D341Med (cell line): ENCODE results near the gene AK9.
"Not testable (repeated sequence)": the region's sequence is repeated elsewhere in the genome, so short reads cannot be mapped to it uniquely, and the experiment has no call there.

ENCODE experiments used
- DNase-seq: peaks from one replicate; pipeline ENCODE4 v3.0.0; 2012; ENCODE audit warnings: low spot score

Gene AK9

DNA sequence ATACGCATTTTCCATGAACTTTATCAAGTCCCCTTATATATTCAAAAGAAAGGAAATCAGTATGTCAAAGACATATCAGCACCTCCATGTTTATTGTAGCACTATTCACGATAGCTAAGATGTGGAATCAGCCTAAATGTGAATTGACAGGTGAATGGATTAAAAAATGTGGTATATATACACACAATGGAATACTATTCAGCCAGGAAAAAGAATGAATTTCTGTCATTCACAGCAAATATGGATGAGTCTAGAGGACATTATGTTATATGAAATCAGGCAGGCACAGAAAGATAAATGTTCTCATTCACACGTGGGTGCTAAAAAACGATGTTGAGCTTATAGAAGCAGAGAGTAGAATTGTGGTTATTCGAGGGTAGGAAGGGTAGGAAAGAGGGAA is 5.4 kb upstream of the AK9 start:
- DNase-seq = no peak

DNA sequence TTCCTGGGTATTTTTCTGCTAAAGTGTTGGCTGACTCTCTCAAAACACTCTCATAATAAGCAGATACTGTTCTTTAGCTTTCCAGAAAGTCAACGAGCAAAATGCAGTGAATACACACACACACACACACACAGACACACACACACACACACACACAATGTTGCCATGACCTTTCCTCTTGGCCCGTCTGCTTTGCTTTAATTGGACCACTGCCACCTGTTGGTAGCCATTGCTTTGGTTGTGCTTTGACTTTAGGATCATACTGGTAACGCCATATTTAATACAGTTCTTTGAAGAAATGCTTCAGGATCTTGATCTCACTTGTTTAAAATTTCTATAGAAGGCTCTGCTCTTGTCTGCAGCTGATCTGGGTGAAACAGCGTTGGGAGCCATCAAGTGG is 4.5 kb upstream of the AK9 start:
- DNase-seq = no peak

DNA sequence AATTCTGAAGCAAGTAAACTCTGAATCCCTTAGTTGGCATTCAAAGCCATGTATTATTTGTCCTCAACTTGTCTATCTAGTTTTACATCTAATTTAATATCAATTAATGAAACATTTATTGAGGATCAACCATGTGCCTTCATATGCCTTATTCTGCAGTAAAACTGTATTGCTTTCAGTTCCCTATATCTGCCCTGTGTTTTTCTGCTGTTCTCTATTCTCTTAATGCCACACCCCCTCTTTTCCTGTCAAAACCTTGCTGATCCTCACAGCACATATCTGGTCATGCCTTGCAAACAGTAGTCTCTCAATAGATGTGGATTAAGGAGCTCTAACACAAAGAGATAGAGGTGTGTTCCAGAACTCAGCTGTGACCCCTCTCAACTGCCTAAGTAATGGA is 2.1 kb upstream of the AK9 start:
- DNase-seq = no peak

DNA sequence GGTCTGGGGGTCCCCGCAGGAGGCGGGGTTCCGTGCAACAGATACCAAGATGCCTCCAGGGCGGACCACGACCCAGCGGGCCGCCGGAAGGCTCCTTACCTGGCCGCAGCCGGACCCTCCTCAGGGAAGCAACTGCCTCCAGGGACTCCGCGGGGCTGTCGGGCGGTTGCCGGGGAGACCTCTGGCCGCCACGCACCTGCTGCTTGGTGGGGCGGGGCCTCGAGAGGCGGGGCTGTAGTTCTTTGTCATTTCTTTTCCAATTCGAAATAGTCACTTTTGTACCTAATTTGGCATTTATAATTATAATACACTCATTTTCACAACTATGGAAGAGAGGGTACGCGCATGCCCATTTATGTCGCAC is 647 bp downstream of the AK9 start:
- peak; percentile 80 for DNase-seq

DNA sequence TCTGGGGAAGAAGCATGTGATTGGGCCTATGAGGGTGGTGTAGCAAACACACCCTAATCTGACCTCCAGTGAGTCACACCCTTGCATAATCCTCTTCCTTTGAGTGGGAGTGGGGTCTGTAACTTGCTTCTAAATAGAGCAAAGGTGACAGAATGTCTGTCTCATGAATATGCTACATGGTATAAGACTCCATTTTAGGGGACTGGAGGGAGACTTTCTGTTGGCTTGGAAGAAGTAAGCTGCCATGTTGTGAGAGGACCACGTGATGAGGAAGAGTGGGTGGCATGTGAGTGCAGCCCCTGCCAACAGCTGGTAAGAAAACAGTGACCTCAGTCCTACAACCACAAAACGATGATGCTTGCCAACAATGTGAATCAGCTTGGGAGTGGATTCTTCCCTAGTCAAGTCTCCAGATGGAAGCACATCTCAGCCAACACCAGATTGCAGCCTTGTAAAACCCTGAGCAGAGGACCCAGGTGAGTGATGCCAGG is 3.7 kb downstream of the AK9 start:
- no peak for DNase-seq

DNA sequence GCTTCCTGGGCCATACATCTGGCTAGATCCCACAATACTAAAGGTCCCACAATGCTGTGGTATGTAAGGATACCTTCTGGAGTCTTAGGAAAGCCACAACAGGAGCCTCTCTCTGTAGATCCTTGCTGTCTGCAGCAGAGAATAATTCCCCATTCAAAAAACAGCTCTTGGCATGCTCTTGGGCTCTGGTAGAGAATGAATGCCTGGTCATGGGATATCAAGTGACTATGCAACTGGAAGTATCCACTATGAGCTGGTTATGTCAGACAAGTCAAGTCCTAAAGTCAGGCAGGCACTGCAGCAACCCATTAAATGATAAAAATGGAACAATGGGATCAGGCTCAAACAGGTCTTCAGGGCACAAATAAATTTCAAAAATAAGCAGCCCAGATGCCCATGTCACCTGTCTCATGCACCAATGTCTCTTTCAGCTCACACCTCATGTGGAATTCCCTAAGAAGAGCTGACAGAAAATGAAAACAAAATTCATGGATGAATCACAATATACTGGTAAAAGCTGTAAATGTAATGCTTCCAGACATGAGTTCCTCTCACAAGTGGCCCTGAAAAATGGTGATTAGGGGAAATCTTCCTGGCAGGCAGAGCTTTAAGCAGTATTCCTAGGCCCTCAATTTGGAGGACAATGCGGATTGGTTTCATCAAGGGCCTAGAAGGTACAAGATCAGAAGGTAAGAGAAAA is 4.3 kb downstream of the AK9 start:
- DNase-seq = no peak

DNA sequence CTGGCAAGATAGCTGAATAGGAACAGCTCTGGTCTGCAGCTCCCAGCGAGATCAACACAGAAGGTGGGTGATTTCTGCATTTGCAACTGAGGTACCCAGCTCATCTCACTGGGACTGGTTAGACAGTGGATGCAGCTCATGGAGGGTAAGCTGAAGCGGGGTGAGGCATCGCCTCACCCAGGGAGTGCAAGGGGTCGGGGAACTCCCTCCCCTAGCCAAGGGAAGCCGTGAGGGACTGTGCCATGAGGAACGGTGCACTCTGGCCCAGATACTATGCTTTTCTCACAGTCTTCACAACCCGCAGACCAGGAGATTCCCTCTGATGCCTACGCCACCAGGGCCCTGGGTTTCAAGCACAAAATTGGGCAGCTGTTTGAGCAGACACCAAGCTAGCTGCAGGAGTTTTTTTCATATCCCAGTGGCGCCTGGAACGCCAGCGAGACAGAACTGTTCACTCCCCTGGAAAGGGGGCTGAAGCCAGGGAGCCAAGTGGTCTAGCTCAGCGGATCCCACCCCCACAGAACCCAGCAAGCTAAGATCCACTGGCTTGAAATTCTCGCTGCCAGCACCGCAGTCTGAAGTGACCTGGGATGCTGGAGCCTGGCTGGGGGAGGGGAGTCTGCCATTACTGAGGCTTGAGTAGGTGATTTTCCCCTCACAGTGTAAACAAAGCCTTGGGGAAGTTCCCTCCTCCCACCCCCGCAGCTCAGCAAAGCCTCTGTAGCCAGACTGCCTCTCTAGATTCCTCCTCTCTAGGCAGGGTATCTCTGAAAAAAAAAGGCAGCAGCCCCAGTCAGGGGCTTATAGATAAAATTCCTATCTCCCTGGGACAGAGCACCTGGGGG is 12.1 kb downstream of the AK9 start:
- DNase-seq = not testable (repeated sequence)

DNA sequence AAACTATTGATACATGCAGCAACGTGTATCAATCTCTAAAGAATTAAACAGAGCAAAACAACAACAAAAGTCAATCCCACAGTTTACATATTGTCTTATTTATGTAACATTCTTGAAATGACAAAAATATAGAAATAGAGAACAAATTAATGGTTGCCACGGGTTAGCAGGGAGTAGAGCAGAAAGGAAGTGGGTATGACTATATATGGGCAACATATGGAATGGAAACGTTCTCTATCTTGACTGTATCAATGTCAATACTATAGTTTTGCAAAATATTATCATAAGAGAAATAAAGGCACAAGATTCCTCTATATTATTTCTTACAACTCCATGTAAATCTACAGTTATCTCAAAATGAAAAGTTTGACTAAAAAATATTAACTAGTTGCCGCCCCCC is 12.8 kb downstream of the AK9 start:
- DNase-seq = no peak

DNA sequence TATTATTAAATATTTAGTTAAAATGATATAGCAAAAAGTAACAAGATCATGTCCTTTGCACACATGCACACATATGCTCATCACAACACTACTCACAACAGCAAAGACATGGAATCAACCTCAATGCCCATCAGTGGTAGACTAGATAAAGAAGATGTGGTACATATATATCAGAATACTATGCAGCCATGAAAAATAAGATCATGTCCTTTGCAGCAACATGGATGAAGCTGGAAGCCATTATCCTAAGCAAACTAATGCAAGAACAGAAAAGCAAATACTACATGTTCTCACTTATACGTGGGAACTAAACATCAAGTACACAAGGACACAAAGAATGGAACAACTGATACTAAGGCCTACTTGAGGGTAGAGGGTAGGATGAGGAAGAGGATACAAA is 14.3 kb downstream of the AK9 start:
- DNase-seq = no peak

DNA sequence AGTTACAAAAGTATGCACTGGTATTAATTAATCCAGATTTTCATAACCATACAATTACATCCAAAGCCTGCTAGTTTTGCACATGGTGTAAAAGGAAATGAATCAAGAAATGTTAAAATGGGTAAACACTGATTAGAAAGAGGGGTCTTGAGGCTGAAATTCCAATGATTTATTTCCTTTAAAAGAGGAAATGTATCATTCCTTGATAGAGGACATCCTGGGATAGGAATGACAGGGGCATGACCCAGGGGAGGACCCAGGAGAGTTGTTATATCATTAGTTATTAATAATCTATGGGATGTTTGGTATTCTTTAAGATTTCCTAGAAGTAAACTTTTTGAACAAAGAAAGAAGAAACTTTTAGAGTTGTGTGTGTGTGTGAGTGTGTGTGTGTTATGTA is 18.2 kb downstream of the AK9 start:
- DNase-seq = no peak

DNA sequence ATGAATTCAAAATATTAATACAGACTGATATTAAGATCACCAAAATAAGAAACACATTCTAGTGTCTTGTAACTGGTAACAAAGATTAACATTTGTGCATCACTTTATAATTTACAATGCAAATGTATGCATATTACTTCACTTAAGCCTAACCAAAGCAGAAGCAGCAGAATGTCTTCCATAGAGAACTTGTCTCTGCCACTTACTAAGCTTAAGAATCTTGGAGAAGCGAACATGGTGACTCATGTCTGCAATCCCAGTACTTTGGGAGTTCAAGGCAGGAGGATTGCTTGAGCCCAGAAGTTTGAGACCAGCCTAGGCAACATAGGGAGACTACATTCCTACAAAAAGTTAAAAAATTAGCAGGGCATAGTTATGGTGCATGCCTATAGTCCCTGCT is 18.8 kb downstream of the AK9 start:
- DNase-seq = no peak

DNA sequence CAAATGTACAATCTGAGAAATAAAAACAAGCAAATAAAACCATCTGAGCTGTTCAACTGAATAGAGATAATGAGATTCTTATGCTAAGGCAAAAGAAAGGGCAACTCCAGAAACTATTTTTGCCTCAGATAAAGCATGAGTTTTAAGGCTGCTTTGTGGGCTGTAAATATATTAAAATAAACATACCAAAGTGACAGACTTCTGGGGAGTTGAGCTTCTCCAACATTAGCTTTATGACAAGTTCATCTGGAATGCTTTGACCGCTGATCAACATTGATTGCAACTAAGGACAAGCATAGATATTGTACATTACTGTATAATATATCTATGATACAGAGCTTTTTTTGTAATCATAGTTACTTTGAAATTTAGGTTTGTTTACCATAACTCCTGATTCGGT is 19.3 kb downstream of the AK9 start:
- DNase-seq = no peak

DNA sequence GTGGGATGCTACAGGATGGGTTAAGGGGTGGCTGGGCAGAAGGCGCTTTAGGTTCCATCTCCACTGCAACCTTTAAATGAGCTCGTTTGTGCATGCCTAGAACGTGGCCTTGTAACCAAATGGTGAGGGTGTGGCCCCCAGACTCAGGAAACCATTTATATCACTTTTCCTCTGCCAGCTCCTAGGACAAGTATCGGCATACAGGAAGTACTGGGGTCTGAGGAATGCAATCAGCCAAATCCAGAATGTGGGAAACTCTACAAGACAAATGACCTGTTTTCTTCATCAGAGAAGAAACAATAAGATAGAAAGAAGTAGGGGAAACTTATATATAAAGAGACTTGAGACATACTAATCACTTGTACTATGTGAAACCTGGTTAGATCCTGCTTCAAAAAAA is 21.2 kb downstream of the AK9 start:
- no peak for DNase-seq

DNA sequence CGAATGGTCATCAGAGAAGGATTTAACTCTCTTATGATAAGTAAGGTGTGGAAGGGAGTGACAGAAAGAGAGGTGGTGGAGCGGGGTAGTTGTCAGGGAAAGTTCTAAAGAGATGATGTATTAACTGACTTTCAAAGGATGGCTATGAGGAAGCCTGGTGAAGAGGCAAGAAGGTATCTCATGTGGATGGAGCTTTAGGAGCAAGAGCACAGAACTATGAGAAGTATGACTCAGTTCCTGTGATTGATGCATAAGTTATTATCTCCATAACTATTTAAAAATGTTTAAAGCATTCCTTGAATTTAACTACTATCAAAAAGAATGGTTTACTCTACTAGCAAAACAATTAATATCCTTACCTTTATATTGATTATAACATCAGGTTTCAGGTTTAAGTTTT is 28.8 kb downstream of the AK9 start:
- DNase-seq = no peak

DNA sequence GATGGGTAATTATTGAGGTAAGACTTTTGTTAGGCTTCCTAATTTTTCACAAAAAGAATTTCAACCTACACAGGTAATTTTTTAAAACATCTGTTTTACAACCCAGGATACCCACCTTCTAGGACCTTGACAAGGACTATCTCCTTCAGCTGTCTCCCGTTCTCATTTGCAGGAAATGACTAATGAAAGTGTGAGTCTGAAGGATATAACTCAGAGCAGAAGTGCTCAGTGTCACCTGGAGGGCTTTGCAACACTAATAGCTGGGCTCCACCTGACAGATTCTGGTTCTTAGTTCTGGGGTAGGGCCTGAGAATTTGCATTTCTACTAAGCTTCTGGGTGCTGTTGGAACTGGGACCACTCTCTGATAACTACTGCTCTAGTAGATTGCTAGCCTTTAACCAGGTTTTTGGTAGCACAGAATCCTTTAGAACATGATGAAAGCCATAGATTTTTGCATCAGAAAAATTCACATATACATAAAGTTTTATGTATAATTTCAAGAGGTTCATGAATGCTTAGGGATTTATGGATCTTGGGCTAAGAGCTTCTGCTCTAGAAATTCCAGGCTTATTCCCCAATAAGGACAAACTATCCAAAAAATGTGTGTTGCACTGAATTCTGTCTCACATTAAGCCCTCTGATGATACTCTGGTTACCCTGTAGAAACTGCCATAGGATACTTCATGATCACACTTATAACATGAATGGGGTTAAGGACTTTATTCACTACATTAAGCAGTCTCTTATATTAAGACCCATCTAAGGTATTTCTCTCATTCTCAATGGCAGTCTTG is 30.3 kb downstream of the AK9 start:
- DNase-seq = no peak

DNA sequence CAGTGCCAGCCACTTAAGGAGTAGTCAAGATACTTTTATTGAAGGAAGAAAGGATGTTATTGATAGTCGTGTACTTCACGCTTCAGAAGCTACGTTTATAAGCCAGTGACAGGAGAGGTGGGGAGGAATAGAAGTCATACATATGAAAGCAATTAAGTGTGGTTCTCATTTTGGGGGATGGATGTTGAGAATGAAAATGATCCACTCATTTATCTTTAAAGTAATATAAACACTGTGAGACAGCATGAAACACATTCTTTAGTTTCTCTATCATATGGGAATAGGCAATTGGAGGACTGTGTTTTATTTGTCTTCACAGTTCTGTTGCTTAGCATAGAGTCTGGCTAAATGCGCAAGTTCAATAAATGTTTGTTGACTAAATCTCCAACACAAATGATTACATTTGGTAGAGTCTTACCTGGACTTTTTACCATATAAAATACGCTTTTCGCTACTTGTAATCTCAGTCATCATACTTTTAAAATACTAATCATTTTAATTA is 35.2 kb downstream of the AK9 start:
- DNase-seq = no peak

DNA sequence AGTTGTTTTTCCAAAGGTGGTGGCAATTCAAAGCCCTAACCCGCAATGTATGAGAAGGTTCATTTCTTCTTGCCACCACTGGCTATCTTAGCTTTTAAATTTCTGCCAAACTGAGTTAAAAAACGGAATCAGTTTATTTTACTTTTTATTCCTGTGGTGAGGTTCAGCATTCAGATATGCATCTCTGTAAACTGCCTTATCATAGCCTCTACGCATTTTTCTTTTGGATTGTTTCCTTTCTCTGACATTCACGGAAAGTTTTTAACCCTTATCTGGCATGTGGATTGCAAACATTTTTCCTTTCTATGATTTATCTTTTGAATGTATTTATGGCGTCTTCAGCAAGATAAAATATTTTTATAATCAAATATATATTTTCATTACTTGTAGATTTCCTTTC is 37.7 kb downstream of the AK9 start:
- DNase-seq = no peak

DNA sequence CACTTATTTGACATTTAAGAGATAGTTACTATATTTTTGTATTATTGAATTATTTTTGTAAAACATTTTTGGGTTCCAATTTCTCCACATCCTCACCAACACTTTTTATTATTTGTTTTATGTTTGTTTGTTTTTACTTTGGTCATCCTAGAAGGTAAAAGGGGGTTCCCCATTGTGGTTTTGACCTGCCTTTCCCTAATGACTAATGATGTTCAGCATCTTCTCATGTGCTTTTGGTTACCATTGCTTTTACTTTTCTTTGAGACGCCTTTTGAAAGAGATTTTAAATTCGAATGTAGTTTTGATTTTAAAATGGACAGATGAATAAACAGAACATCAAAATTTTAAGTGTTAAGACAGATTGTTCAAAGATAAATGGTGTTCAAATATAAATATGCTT is 46.9 kb downstream of the AK9 start:
- DNase-seq = no peak

DNA sequence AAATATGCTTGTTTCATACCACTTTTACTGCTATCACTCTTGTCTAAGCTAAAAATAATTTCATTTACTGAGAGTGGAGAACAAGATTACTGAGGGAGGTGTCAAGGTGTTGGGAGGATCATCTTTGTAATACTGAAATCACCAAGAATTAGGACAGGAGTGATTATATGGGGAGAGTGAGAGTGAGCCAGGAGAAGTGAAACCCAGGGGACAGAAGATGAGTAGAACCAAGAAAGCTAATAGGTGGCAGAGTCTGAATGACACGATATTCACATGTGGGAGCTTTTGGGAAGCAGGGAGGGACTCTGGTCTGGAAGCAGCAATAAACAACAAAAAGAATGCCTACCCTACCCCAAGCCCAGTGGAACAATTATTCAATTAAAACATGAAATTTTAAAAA is 58.6 kb downstream of the AK9 start:
- no peak for DNase-seq

DNA sequence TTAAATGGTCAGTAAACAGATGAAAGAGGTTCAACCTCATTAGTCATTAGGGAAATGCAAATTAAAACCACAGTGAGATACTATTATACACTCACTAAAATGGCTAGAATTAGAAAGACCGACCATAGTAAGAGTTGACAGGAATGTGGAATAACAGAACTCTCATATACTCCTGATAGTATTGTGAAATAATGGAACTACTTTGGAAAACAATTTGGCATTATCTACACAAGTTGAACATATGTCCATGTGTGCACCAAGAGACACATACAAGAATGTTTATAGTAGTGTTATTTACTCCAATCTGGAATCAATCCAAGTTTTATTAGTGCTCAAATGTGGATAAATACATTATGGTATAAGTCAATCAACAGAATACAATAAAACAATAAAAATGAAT is 59.6 kb downstream of the AK9 start:
- DNase-seq = no peak

DNA sequence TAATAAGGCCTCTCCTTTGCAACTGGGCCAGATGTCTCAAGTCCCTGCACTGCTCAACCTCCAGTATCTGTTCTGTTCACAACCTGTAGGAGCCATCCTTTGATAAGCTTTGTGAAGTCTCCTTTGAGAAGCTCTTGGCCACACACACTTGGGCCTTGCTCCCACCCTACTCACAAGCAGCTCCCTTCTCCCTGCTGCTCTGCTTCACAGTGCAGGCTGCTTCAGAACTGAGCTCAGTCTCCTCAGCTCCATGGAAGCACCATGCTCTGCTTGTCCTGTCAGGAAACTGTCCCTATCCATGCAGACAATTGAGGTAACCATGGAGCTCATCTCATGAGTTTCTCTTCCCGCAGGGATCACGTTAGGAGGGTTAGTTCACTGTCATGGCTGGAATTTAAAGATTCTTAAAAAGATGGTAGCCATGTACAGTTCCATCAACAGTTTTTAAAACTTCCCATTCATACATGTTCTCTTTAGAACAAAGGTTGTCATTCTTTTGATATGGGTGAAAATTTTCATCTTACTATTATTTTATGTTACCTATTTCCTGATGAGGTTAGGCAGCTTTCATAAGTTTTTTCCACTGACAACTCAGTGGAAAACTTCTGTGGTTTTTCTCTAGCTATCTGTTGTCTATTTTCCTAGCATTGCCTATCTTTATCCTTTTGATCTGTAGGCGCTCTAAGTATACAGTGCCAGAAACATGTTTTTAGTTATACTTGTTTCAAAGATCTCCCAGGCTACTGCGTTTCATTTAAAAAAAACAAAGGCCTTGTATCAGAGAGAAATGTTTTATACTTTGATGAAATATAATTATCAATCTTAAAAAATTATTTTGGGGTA is 62.6 kb downstream of the AK9 start:
- DNase-seq = no peak

DNA sequence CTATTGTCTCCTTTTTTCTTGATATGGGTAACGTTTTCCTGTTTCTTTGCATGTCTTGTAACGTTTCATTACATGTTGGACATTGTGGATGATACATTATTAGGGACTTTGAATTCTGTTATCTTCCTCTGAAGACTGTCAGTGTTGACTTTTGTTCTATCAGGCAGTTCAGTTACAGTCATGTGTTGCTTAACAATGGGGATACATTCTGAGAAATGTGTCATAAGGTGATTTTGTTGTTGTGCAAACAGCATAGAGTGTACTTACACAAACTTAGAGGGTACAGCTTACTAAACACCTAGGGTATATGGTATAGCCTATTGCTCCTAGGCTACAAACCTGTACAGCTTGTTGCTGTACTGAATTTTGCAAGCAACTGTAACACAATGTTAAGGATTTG is 64.7 kb downstream of the AK9 start:
- no peak for DNase-seq
